ENCODE results near the gene TTC39A.

DNA sequence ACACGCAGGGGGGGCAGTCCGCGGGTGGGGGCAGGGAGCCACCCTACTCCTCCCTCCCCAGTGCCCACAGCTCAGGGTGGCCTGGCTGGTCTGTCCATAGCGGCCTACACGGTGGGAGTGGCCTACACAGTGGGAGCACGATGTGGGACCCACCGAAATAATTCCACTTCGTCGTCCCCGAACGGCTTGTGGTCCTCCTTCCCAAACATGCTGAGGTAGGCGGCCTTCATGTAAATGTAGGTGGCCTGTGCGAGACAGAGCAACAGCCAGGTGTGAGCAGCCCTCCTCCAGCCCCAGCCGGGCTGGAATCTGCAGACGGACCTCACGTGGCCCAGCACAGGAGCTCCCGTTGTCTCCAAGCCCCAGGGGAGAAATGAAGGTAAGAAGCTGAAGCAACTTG lies 34.4 kb downstream of the TTC39A start:
- TF ChIP-seq, protein P1, sequence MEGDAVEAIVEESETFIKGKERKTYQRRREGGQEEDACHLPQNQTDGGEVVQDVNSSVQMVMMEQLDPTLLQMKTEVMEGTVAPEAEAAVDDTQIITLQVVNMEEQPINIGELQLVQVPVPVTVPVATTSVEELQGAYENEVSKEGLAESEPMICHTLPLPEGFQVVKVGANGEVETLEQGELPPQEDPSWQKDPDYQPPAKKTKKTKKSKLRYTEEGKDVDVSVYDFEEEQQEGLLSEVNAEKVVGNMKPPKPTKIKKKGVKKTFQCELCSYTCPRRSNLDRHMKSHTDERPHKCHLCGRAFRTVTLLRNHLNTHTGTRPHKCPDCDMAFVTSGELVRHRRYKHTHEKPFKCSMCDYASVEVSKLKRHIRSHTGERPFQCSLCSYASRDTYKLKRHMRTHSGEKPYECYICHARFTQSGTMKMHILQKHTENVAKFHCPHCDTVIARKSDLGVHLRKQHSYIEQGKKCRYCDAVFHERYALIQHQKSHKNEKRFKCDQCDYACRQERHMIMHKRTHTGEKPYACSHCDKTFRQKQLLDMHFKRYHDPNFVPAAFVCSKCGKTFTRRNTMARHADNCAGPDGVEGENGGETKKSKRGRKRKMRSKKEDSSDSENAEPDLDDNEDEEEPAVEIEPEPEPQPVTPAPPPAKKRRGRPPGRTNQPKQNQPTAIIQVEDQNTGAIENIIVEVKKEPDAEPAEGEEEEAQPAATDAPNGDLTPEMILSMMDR (IDR thresholded peaks at IDR 0.05; ENCODE audit: low read length): no peak
- no peak for TF ChIP-seq EZH2 (IDR thresholded peaks at IDR 0.05; ENCODE audit: borderline replicate concordance, low read length)
